ENCODE measurements around the gene BTF3. TPM values are rescaled to one million over a fixed set of nuclear protein-coding genes. Genes with fewer than 3 reads are reported as not detected.

The BTF3 gene
- total and polyA plus RNA-seq, 2 of the 13 experiments (the other 11 are each of a cell fraction or from before 2014, with no cell fraction given): 557 to 698 TPM

DNA sequence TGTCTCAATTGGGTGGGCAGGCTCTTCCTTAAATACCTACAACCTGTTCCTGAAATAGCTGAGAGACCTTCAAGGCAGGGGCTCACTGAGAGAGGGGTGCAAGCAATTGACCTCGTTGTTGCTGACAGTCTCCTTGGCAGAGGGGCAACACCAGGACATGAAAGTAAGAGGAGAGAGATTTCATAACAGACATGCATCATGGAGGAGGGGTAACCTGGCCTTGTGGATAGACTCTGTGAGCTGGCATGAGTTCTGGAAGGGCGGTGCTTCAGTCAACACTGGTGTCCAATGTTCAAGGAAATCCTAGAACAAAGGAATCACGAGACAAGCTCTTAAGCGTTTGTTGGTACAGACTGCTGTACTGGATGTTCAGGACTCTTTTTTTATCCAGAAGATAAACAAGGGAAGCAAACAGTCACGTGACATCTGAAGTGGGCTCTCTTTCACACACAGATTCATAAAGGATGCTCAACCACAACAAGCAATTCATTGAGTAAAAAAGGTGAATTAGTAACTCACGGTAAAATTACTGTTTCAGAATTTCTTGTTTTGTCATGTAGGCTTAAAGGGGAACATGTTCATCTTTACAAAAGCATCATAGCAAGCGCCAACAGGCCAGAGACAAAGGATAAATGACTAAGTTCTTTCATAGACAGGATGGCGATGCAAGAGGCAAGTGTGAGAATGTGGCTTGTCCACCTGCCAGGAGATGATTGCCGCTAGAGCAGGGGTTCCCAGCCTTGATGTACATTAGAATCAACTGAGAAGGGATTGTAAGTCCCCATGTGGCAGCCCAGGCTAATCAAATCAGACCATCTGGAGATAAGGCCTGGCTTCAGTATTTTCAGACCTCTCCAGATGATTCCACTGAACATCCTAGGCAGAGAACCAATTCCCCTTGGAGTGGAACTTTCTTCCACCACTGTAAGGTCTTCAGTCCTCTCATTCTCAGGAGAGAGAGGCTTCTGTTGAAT lies 46.5 kb downstream of the BTF3 start:
- peak overlapping the region; percentile 16 for H2AFZ ChIP-seq (ENCODE audit: low read length)
- H3K79me2 ChIP-seq (ENCODE audit: insufficient read depth, low read length): no peaks in the 10 kb centered on the region
- peak; percentile 100 for DNase-seq (ENCODE audit: low spot score)
- no peaks in the 10 kb centered on the region for H3K36me3 ChIP-seq (replicated peaks in 1 of 2; ENCODE audit: control insufficient read depth in 1 of 2, insufficient read depth in 2 of 2, low read length in 2 of 2)
- under 1% methylated on average over 9 of the region's 9 CpGs for WGBS (ENCODE audit: low lambda C conversion rate)
- in situ Hi-C loops (cut with HindIII; ENCODE audit: extremely low pct_ligation_motif_present, low pct_unique_long_range_greater_than_20kb): no loop called here
- POLR2A ChIA-PET: interaction anchor here (0.6 to 2.5 kb wide), 6 partner anchors 19 to 278 kb away, joined by 3 to 26 read pairs (median 6); partner anchors contain the start of genes ANKRA2, ARHGEF28, BTF3 and UTP15
- intact Hi-C loops (cut with micrococcal nuclease; ENCODE audit: unreplicated experiment): loop anchor here (2.0 to 5.0 kb wide), 2 partner anchors 20 to 47 kb away; partner anchors contain the start of genes ANKRA2, BTF3 and UTP15
- no peaks in the 10 kb centered on the region for H4K20me1 ChIP-seq (ENCODE audit: insufficient read depth, low read length)
- no peaks in the 10 kb centered on the region for H3K9me3 ChIP-seq (ENCODE audit: low read length)
- CTCF ChIA-PET (ENCODE audit: low intra/inter-chr PET ratio, low total read pairs): no interaction called here
- no peaks in the 10 kb centered on the region for H3K27me3 ChIP-seq (ENCODE audit: control insufficient read depth in 1 of 2, insufficient read depth in 2 of 2, low read length in 2 of 2)
- H3K9ac ChIP-seq (ENCODE audit: insufficient read depth, low read depth, low read length): peak overlapping the region; percentile 70
- peaks cover 85% of the 10 kb centered on the region for H3K4me1 ChIP-seq (ENCODE audit: insufficient read depth, low read length)
- peak; percentile 100 for FAIRE-seq
- peak overlapping the region; percentile 88 for H3K27ac ChIP-seq (ENCODE audit: extremely low read length, insufficient read depth, low read length)
- H3K4me3 ChIP-seq (replicated peaks in 1 of 3; ENCODE audit: insufficient read depth in 1 of 3, low read depth in 2 of 3, low read length in 3 of 3): peak overlapping the region in 2 of 3 experiments; percentile 25 to 42; a peak in 4 of 6 replicates
- H3K4me2 ChIP-seq (ENCODE audit: low read depth, low read length): peak overlapping the region; percentile 73
- BruUV-seq (replicated peaks): TSS peak; percentile 92
- ATAC-seq: peak; percentile 95
- TF ChIP-seq ZNF3 (CRISPR knock-in tag; IDR thresholded peaks at IDR 0.05) (no peak), NAIF1 (CRISPR knock-in tag; IDR thresholded peaks at IDR 0.05; ENCODE audit: borderline replicate concordance) (no peak), SP2 (CRISPR knock-in tag; IDR thresholded peaks at IDR 0.05) (no peak), POLR2AphosphoS5 (IDR thresholded peaks at IDR 0.05; ENCODE audit: low read depth, low read length) (no peak), ZFP36L1 (CRISPR knock-in tag; IDR thresholded peaks at IDR 0.05) (peak; percentile 95), ZNF367 (CRISPR knock-in tag; IDR thresholded peaks at IDR 0.05; ENCODE audit: borderline replicate concordance) (no peak), SNRNP70 (IDR thresholded peaks at IDR 0.05; ENCODE audit: low read depth, low read length) (no peak), ARNT (IDR thresholded peaks at IDR 0.05) (no peak)
- TF ChIP-seq, protein P1, sequence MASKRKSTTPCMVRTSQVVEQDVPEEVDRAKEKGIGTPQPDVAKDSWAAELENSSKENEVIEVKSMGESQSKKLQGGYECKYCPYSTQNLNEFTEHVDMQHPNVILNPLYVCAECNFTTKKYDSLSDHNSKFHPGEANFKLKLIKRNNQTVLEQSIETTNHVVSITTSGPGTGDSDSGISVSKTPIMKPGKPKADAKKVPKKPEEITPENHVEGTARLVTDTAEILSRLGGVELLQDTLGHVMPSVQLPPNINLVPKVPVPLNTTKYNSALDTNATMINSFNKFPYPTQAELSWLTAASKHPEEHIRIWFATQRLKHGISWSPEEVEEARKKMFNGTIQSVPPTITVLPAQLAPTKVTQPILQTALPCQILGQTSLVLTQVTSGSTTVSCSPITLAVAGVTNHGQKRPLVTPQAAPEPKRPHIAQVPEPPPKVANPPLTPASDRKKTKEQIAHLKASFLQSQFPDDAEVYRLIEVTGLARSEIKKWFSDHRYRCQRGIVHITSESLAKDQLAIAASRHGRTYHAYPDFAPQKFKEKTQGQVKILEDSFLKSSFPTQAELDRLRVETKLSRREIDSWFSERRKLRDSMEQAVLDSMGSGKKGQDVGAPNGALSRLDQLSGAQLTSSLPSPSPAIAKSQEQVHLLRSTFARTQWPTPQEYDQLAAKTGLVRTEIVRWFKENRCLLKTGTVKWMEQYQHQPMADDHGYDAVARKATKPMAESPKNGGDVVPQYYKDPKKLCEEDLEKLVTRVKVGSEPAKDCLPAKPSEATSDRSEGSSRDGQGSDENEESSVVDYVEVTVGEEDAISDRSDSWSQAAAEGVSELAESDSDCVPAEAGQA (IDR thresholded peaks at IDR 0.05; ENCODE audit: low read depth): no peak
- TF ChIP-seq, protein P1 (CRISPR knock-in tag; IDR thresholded peaks at IDR 0.05; ENCODE audit: borderline replicate concordance): no peak
- TF ChIP-seq, protein P2, sequence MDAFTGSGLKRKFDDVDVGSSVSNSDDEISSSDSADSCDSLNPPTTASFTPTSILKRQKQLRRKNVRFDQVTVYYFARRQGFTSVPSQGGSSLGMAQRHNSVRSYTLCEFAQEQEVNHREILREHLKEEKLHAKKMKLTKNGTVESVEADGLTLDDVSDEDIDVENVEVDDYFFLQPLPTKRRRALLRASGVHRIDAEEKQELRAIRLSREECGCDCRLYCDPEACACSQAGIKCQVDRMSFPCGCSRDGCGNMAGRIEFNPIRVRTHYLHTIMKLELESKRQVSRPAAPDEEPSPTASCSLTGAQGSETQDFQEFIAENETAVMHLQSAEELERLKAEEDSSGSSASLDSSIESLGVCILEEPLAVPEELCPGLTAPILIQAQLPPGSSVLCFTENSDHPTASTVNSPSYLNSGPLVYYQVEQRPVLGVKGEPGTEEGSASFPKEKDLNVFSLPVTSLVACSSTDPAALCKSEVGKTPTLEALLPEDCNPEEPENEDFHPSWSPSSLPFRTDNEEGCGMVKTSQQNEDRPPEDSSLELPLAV (CRISPR knock-in tag; conservative IDR thresholded peaks at IDR 0.05; ENCODE audit: low read depth): no peak
- TF ChIP-seq, protein P3, sequence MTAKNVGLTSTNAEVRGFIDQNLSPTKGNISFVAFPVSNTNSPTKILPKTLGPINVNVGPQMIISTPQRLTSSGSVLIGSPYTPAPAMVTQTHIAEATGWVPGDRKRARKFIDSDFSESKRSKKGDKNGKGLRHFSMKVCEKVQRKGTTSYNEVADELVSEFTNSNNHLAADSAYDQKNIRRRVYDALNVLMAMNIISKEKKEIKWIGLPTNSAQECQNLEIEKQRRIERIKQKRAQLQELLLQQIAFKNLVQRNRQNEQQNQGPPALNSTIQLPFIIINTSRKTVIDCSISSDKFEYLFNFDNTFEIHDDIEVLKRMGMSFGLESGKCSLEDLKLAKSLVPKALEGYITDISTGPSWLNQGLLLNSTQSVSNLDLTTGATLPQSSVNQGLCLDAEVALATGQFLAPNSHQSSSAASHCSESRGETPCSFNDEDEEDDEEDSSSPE (CRISPR knock-in tag; IDR thresholded peaks at IDR 0.05): no peak; the same call in 1 of the 2 replicates
